GM12874 (cell line): Measurements from ENCODE around the gene DNAJC18.

Source experiments
- CTCF ChIP-seq: IDR thresholded peaks from 2 replicates; pipeline ENCODE4 v1.5.1; 2011; ENCODE audit warnings: low read depth, mild to moderate bottlenecking, control low read depth, low read length, moderate library complexity; ENCODE audit not compliant: insufficient read depth

DNAJC18 gene

GRCh38 chr5:139402561-139403158 is 36.7 kb downstream of the DNAJC18 start:
- peak; percentile 55 for TF ChIP-seq CTCF

DNA sequence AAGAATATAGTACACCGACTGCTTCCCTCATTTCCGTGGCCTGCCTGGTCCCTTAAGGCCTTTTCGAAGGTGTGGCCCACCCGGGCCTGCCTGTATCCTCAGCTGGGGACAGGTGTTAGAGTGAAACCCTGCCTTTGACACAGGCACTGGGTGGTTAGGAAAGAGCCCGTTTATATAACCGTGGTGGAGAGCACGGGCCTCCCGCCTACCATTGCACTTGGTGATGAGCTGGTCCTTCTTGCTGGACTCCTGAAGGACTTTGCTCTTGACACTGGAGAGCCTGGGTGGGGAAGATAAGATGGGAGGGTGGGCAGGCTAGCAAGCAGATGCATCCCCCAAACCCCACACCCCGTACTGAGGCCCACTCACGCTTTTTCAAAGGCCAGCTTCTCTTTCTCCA is 37.8 kb downstream of the DNAJC18 start:
- TF ChIP-seq CTCF, result no peak

DNA sequence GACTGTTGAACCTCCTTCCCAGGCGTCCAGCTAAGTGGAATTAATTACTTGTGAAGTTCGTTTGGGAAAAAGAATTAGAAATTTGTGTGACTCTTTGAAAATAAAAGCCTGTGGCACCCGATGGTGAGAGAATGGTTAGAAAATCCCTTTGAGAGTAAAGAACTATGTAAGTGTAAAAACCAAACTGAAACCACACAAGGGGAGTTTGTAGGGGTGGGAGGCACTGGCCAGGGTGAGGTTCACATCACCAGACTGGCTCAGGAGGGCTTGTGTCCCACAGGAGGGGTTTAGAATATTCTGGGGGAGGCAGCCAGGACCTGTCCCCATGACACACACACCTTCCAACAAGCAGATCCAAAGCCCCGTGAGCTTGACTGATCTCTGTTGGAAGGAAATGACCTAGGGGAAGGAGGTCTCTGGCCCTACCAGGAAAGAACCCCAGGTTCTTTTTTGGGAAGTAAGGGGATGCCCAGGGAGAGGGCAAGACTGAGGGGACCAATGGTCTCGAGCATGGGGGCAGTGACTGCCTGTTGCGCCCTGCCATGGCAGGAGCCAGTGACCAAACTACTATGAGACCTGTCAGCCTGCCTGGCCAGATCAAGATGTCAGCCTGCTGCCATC is 39.7 kb downstream of the DNAJC18 start:
- no peak for TF ChIP-seq CTCF

GRCh38 chr5:139397921-139398320 is 41.4 kb downstream of the DNAJC18 start:
- TF ChIP-seq CTCF, result no peak

DNA sequence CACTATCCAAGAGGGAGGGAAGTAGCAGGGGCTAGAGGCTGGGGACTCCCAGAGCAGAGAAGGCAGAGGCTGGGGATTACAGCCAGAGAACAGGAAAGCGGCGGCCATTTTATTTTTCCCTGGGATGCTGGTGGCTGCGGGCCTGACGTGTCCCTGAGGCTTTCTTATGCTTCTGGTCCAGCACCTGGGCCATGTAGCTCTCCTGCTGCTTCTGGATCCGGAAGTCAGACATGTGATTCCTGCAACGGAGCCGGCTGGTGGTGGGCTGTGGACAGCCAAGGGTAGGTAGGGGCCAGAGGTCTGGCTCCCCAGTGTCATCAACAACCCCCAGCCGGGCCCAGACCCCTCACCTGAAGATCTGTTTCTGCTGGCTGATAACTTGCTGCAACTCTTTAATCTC is 42.6 kb downstream of the DNAJC18 start:
- no peak for TF ChIP-seq CTCF

DNA sequence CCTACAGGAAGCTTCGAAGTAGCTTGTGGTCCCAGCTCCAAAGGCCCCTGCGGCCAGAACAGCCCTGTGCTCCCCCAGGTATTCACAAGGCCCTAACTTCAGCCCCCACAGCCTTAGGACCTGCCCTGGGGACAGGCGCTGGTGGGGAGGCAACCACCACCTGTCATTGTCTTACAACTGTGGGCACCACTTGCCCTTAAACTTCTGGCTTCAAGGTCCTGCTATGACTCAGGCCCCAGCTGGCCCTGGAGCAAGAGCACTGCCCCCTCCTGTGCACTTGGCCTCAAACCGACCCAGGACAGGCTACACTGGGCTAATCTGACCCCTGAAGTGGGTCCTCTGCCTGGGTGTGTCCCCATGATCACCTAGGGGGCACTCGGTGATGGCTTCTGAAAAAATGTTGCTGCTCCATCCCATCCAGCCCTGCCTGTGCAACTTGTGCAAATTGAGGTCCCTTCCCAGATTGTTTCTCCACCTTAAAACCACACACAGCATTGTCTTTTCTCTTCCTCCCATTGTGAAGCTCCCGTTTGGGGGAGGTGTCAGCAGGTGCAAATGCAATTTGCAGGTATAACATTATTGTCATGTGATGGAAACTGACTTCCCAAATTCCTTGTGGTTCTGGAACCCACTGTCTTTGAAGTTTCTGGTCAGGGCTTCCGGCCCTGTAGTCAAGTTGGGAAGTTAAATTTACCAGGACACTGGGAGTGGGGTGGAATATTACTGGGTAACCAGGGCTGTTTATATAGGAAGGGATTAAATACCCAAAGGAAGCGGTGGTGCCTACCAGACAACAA is 43.3 kb downstream of the DNAJC18 start:
- no peak for TF ChIP-seq CTCF
